Measurements from ENCODE around the gene CAPN5. TPM values are rescaled to one million over a fixed set of nuclear protein-coding genes. Genes with fewer than 3 reads are reported as not detected.
A peak's percentile ranks its signal among the peaks of the same experiment; 100 is the strongest.
"Not testable (repeated sequence)": the region's sequence is repeated elsewhere in the genome, so short reads cannot be mapped to it uniquely, and the experiment has no call there.

CAPN5 gene
- total RNA-seq, 1 experiment from 2014 or later: 30.9 TPM

- no peak for DNase-seq (ENCODE audit: low spot score)
Measured at GRCh38 chr11:77042111-77042726, 24.6 kb upstream of the CAPN5 start.

- no peak for DNase-seq (ENCODE audit: low spot score)
Measured at GRCh38 chr11:77044356-77044755, 22.4 kb upstream of the CAPN5 start.

- DNase-seq (ENCODE audit: low spot score): no peak
Measured at GRCh38 chr11:77044886-77045285, 21.9 kb upstream of the CAPN5 start.

- peak; percentile 85 for DNase-seq (ENCODE audit: low spot score)
Measured at GRCh38 chr11:77046060-77046501, 20.7 kb upstream of the CAPN5 start.

GRCh38 chr11:77047007-77047927 is 19.5 kb upstream of the CAPN5 start:
- DNase-seq (ENCODE audit: low spot score): peak; percentile 99

- not testable (repeated sequence) for DNase-seq (ENCODE audit: low spot score)
Measured at GRCh38 chr11:77047928-77048446, 18.8 kb upstream of the CAPN5 start.

- peak; percentile 47 for DNase-seq (ENCODE audit: low spot score)
Measured at GRCh38 chr11:77049026-77049425, 17.7 kb upstream of the CAPN5 start.

- DNase-seq (ENCODE audit: low spot score): no peak
Measured at GRCh38 chr11:77051511-77051910, 15.3 kb upstream of the CAPN5 start.

- DNase-seq (ENCODE audit: low spot score): no peak
Measured at GRCh38 chr11:77052518-77052917, 14.3 kb upstream of the CAPN5 start.

GRCh38 chr11:77053217-77054015 is 13.4 kb upstream of the CAPN5 start:
- DNase-seq (ENCODE audit: low spot score): no peak

GRCh38 chr11:77054084-77054483 is 12.7 kb upstream of the CAPN5 start:
- no peak for DNase-seq (ENCODE audit: low spot score)

GRCh38 chr11:77055101-77055561 is 11.6 kb upstream of the CAPN5 start:
- DNase-seq (ENCODE audit: low spot score): no peak

GRCh38 chr11:77055913-77056312 is 10.9 kb upstream of the CAPN5 start:
- no peak for DNase-seq (ENCODE audit: low spot score)

- no peak for DNase-seq (ENCODE audit: low spot score)
Measured at GRCh38 chr11:77056814-77057402, 9.9 kb upstream of the CAPN5 start.

GRCh38 chr11:77057938-77058474 is 8.8 kb upstream of the CAPN5 start:
- no peak for DNase-seq (ENCODE audit: low spot score)

GRCh38 chr11:77058900-77059299 is 7.9 kb upstream of the CAPN5 start:
- no peak for DNase-seq (ENCODE audit: low spot score)

- no peak for DNase-seq (ENCODE audit: low spot score)
Measured at GRCh38 chr11:77059806-77060205, 7.0 kb upstream of the CAPN5 start.

GRCh38 chr11:77060234-77060633 is 6.5 kb upstream of the CAPN5 start:
- no peak for DNase-seq (ENCODE audit: low spot score)

- DNase-seq (ENCODE audit: low spot score): peak; percentile 47
Measured at GRCh38 chr11:77061258-77061657, 5.5 kb upstream of the CAPN5 start.

GRCh38 chr11:77062924-77063323 is 3.8 kb upstream of the CAPN5 start:
- peak; percentile 56 for DNase-seq (ENCODE audit: low spot score)

GRCh38 chr11:77063407-77063806 is 3.4 kb upstream of the CAPN5 start:
- DNase-seq (ENCODE audit: low spot score): peak; percentile 54
